ENCODE data around the gene SLC39A12.

Gene SLC39A12

GRCh38 chr10:18086746-18087145, 135.0 kb downstream of the SLC39A12 start:
- no peak for TF ChIP-seq CTCF (conservative IDR thresholded peaks at IDR 0.05)
- H3K27ac ChIP-seq, result no peak overlapping the region

GRCh38 chr10:18087355-18087754, 135.6 kb downstream of the SLC39A12 start:
- no peak overlapping the region for H3K27ac ChIP-seq
- no peak for TF ChIP-seq CTCF (conservative IDR thresholded peaks at IDR 0.05)
